ACHN (cell line): ENCODE results near the gene KCNJ13.
A peak's percentile ranks its signal among the peaks of the same experiment; 100 is the strongest.
"Not testable (repeated sequence)": the region's sequence is repeated elsewhere in the genome, so short reads cannot be mapped to it uniquely, and the experiment has no call there.

ENCODE experiments used
- DNase-seq: peaks from one replicate; pipeline ENCODE4 v3.0.0-alpha.2; 2015
- in situ Hi-C: cut with HindIII; loops from 2 replicates; pipeline ENCODE4 v1.10.0; 2017; ENCODE audit warnings: low sequenced_read_pairs, low pct_ligation_motif_present, low pct_unique_long_range_greater_than_20kb

KCNJ13 gene

GRCh38 chr2:232773815-232774214, 2.5 kb downstream of the KCNJ13 start:
- DNase-seq: no peak
- in situ Hi-C loops: no loop called here

- DNase-seq: no peak
- in situ Hi-C loops: no loop called here
Measured at GRCh38 chr2:232772531-232772930, 3.8 kb downstream of the KCNJ13 start.

GRCh38 chr2:232771870-232772269, 4.5 kb downstream of the KCNJ13 start:
- no peak for DNase-seq

GRCh38 chr2:232770207-232770606, 6.2 kb downstream of the KCNJ13 start:
- in situ Hi-C loops: no loop called here
- DNase-seq: no peak

More at GRCh38 chr2:232771870-232772269, 4.5 kb downstream of the KCNJ13 start:
- in situ Hi-C loops: no loop called here

- in situ Hi-C loops: no loop called here
- no peak for DNase-seq
Measured at GRCh38 chr2:232767866-232768265, 8.5 kb downstream of the KCNJ13 start.

GRCh38 chr2:232761301-232761907, 15.0 kb downstream of the KCNJ13 start:
- peak; percentile 71 for DNase-seq

GRCh38 chr2:232757905-232758304, 18.5 kb downstream of the KCNJ13 start:
- no peak for DNase-seq
- in situ Hi-C loops: no loop called here

More at GRCh38 chr2:232761301-232761907, 15.0 kb downstream of the KCNJ13 start:
- in situ Hi-C loops: no loop called here

- in situ Hi-C loops: no loop called here
- no peak for DNase-seq
Measured at GRCh38 chr2:232750135-232750671, 26.2 kb downstream of the KCNJ13 start.

- in situ Hi-C loops: no loop called here
- no peak for DNase-seq
Measured at GRCh38 chr2:232749331-232749730, 27.0 kb downstream of the KCNJ13 start.

GRCh38 chr2:232748038-232748437, 28.3 kb downstream of the KCNJ13 start:
- in situ Hi-C loops: no loop called here
- no peak for DNase-seq

GRCh38 chr2:232744963-232745362, 31.4 kb downstream of the KCNJ13 start:
- in situ Hi-C loops: no loop called here
- DNase-seq: no peak

- no peak for DNase-seq
- in situ Hi-C loops: no loop called here
Measured at GRCh38 chr2:232741972-232742371, 34.4 kb downstream of the KCNJ13 start.

- DNase-seq: no peak
- in situ Hi-C loops: no loop called here
Measured at GRCh38 chr2:232741294-232741693, 35.1 kb downstream of the KCNJ13 start.

GRCh38 chr2:232731470-232731869, 44.9 kb downstream of the KCNJ13 start:
- in situ Hi-C loops: no loop called here
- DNase-seq: no peak

- DNase-seq: no peak
- in situ Hi-C loops: no loop called here
Measured at GRCh38 chr2:232728785-232729184, 47.6 kb downstream of the KCNJ13 start.

- in situ Hi-C loops: no loop called here
- no peak for DNase-seq
Measured at GRCh38 chr2:232723027-232723426, 53.3 kb downstream of the KCNJ13 start.

- in situ Hi-C loops: no loop called here
- DNase-seq: no peak
Measured at GRCh38 chr2:232721882-232722281, 54.5 kb downstream of the KCNJ13 start.

- DNase-seq: no peak
- in situ Hi-C loops: no loop called here
Measured at GRCh38 chr2:232721261-232721660, 55.1 kb downstream of the KCNJ13 start.

- DNase-seq, in situ Hi-C loops: not testable (repeated sequence)
Measured at GRCh38 chr2:232720056-232720455, 56.3 kb downstream of the KCNJ13 start.
